Stimulated activated naive CD4-positive, alpha-beta T cell (primary cell): ENCODE measurements around the gene ZC3HAV1L.
"Not testable (repeated sequence)": the region's sequence is repeated elsewhere in the genome, so short reads cannot be mapped to it uniquely, and the experiment has no call there.

ENCODE experiments used
- DNase-seq, 6 experiments: peaks; one replicate each; lab custom pipeline; 2025; lab: John Stamatoyannopoulos, UW

The ZC3HAV1L gene

GRCh38 chr7:139035586-139036353 is at the start of gene ZC3HAV1L:
Gene ZC3HAV1L, minus strand, starts transcription at chr7:139036042. Its CDS starts 25 bp downstream, at chr7:139036017.
- DNase-seq, result peak in 1 of 6 experiments; percentile 24

- DNase-seq, result no peak
Observed at GRCh38 chr7:139084709-139085108, 48.9 kb upstream of the ZC3HAV1L start.

- DNase-seq, result no peak
Observed at GRCh38 chr7:139081584-139081983, 45.7 kb upstream of the ZC3HAV1L start.

GRCh38 chr7:139080905-139081304 is 45.1 kb upstream of the ZC3HAV1L start:
- peak in 1 of 6 experiments; percentile 43 for DNase-seq

- DNase-seq, result no peak
Observed at GRCh38 chr7:139079861-139080260, 44.0 kb upstream of the ZC3HAV1L start.

GRCh38 chr7:139078911-139079310 is 43.1 kb upstream of the ZC3HAV1L start:
- DNase-seq, result no peak

- no peak for DNase-seq
Observed at GRCh38 chr7:139078399-139078798, 42.6 kb upstream of the ZC3HAV1L start.

GRCh38 chr7:139077706-139078105 is 41.9 kb upstream of the ZC3HAV1L start:
- DNase-seq, result not testable (repeated sequence)

- no peak for DNase-seq
Observed at GRCh38 chr7:139075871-139076686, 40.2 kb upstream of the ZC3HAV1L start.

GRCh38 chr7:139075031-139075652 is 39.3 kb upstream of the ZC3HAV1L start:
- DNase-seq, result peak; percentile 20 to 87 (median 66)

- DNase-seq, result no peak
Observed at GRCh38 chr7:139072796-139073195, 37.0 kb upstream of the ZC3HAV1L start.

GRCh38 chr7:139071680-139072079 is 35.8 kb upstream of the ZC3HAV1L start:
- no peak for DNase-seq

GRCh38 chr7:139068544-139069399 is 32.9 kb upstream of the ZC3HAV1L start:
- no peak for DNase-seq

GRCh38 chr7:139066315-139066714 is 30.5 kb upstream of the ZC3HAV1L start:
- no peak for DNase-seq

GRCh38 chr7:139065323-139065722 is 29.5 kb upstream of the ZC3HAV1L start:
- DNase-seq, result no peak

GRCh38 chr7:139061416-139061815 is 25.6 kb upstream of the ZC3HAV1L start:
- no peak for DNase-seq

- no peak for DNase-seq
Observed at GRCh38 chr7:139060695-139061237, 24.9 kb upstream of the ZC3HAV1L start.

GRCh38 chr7:139059905-139060304 is 24.1 kb upstream of the ZC3HAV1L start:
- no peak for DNase-seq

- DNase-seq, result no peak
Observed at GRCh38 chr7:139058943-139059342, 23.1 kb upstream of the ZC3HAV1L start.

GRCh38 chr7:139055674-139056073 is 19.8 kb upstream of the ZC3HAV1L start:
- no peak for DNase-seq

GRCh38 chr7:139054656-139055055 is 18.8 kb upstream of the ZC3HAV1L start:
- DNase-seq, result not testable (repeated sequence)
